OCI-LY1 (cell line): ENCODE measurements around the gene CLEC5A.

Experiments used
- H2AFZ ChIP-seq: fragments of 200-600 bp; sonication (generic), shearing (Covaris generic); 2 replicates; pipeline ENCODE4 v1.6.0; 2014; ENCODE audit warnings: antibody characterized with exemption, mild to moderate bottlenecking, low read length
- H3F3A ChIP-seq: fragments of 200-600 bp; sonication (generic), shearing (Covaris generic); 2 replicates; pipeline ENCODE4 v1.6.0; 2014; ENCODE audit warnings: mild to moderate bottlenecking, antibody characterized with exemption, low read length, moderate library complexity; ENCODE audit not compliant: insufficient read depth
- H3K27ac ChIP-seq: fragments of 200-600 bp; sonication (generic); 2 replicates; pipeline ENCODE4 v1.5.1; 2014; ENCODE audit warnings: low read length, mixed run types, mild to moderate bottlenecking, low read depth; ENCODE audit not compliant: poor library complexity, severe bottlenecking
- H3K27me3 ChIP-seq: fragments of 200-600 bp; sonication (generic); 2 replicates; pipeline ENCODE4 v1.6.0; 2014; ENCODE audit warnings: antibody characterized with exemption, mild to moderate bottlenecking, low read length, moderate library complexity; ENCODE audit not compliant: insufficient read depth
- H3K36me3 ChIP-seq: fragments of 200-600 bp; sonication (generic); 2 replicates; pipeline ENCODE4 v1.6.1; 2014; ENCODE audit warnings: mild to moderate bottlenecking, antibody characterized with exemption, low read length, moderate library complexity, mixed read lengths; ENCODE audit not compliant: insufficient read depth
- H3K4me1 ChIP-seq: fragments of 200-600 bp; sonication (generic); 2 replicates; pipeline ENCODE4 v1.5.1; 2014; ENCODE audit warnings: mild to moderate bottlenecking, low read length, moderate library complexity; ENCODE audit not compliant: insufficient read depth, severe bottlenecking
- H3K4me2 ChIP-seq: fragments of 200-600 bp; sonication (generic), shearing (Covaris generic); 2 replicates; pipeline ENCODE4 v1.6.1; 2014; ENCODE audit warnings: low read length
- H3K4me3 ChIP-seq: fragments of 200-600 bp; sonication (generic); 2 replicates; pipeline ENCODE4 v1.5.1; 2014; ENCODE audit warnings: low read length, low read depth, mild to moderate bottlenecking, mixed read lengths; ENCODE audit not compliant: poor library complexity, severe bottlenecking
- H3K79me2 ChIP-seq: fragments of 200-600 bp; shearing (Covaris generic); 2 replicates; pipeline ENCODE4 v1.6.1; 2016; ENCODE audit warnings: mixed run types, low read length, mixed read lengths; ENCODE audit not compliant: insufficient read depth
- H3K9ac ChIP-seq: fragments of 200-600 bp; sonication (generic), shearing (Covaris generic); 2 replicates; pipeline ENCODE4 v1.6.1; 2014; ENCODE audit warnings: mild to moderate bottlenecking, low read length, mixed read lengths
- H3K9me2 ChIP-seq: fragments of 200-600 bp; sonication (generic), shearing (Covaris generic); 2 replicates; pipeline ENCODE4 v1.6.1; 2014; ENCODE audit warnings: low read depth, mild to moderate bottlenecking, low read length, mixed read lengths
- H3K9me3 ChIP-seq: fragments of 200-600 bp; shearing (Covaris generic); 2 replicates; pipeline ENCODE4 v1.6.1; 2014; ENCODE audit warnings: low read length, mixed read lengths
- H4K20me1 ChIP-seq: fragments of 200-600 bp; sonication (generic), shearing (Covaris generic); 2 replicates; pipeline ENCODE4 v1.6.0; 2016; ENCODE audit warnings: mild to moderate bottlenecking, low read length; ENCODE audit not compliant: insufficient read depth
- EZH2 ChIP-seq: fragments of 200-600 bp; sonication (generic), shearing (Covaris generic); IDR thresholded peaks from 2 replicates; pipeline ENCODE4 v1.8.0; 2017; ENCODE audit warnings: borderline replicate concordance, mixed run types, mild to moderate bottlenecking, antibody characterized with exemption, low read length, moderate library complexity, mixed read lengths
- TF ChIP-seq, protein P1 (sequence below): fragments of 200-600 bp; sonication (generic), shearing (Covaris generic); IDR thresholded peaks from 2 replicates; pipeline ENCODE4 v1.5.1; 2017; ENCODE audit warnings: mild to moderate bottlenecking, antibody characterized with exemption, low read length, moderate library complexity, mixed read lengths

The CLEC5A gene

DNA sequence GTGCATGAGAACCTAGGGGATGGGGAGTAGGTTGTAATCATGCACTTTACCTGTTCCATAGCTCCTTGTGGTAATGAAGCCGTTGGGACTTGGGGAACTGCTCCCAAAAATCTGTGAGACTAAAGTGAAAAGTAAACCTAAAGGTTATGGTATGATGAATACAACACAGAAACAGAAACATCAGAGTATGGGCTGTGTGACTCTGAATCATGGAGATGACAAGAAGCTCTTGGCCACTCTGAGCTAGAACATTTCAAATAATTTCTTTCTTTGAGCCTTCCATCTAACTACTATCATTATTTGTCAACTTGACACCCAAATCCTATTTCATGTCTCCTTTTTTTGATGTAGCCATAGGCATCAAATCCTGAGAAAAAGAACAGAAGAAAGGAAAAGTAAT, 2.9 kb downstream of the CLEC5A start:
- Histone ChIP-seq H3K4me3 (no peak overlapping the region), H2AFZ (no peak overlapping the region), H3K4me2 (no peak overlapping the region), H3K4me1 (no peaks in the 10 kb centered on the region), H3K9me3 (0 out of 2 replicates have a peak, but pooled peaks cover 5% of the 10 kb centered on the region), H3K9ac (no peak overlapping the region), H3K79me2 (no peaks in the 10 kb centered on the region), H3K27me3 (no peaks in the 10 kb centered on the region; the same call in 1 of the 2 replicates), H3K27ac (no peak overlapping the region), H4K20me1 (no peaks in the 10 kb centered on the region), H3F3A (no peaks in the 10 kb centered on the region), H3K9me2 (no peaks in the 10 kb centered on the region), H3K36me3 (no peaks in the 10 kb centered on the region)
- TF ChIP-seq, protein P1, sequence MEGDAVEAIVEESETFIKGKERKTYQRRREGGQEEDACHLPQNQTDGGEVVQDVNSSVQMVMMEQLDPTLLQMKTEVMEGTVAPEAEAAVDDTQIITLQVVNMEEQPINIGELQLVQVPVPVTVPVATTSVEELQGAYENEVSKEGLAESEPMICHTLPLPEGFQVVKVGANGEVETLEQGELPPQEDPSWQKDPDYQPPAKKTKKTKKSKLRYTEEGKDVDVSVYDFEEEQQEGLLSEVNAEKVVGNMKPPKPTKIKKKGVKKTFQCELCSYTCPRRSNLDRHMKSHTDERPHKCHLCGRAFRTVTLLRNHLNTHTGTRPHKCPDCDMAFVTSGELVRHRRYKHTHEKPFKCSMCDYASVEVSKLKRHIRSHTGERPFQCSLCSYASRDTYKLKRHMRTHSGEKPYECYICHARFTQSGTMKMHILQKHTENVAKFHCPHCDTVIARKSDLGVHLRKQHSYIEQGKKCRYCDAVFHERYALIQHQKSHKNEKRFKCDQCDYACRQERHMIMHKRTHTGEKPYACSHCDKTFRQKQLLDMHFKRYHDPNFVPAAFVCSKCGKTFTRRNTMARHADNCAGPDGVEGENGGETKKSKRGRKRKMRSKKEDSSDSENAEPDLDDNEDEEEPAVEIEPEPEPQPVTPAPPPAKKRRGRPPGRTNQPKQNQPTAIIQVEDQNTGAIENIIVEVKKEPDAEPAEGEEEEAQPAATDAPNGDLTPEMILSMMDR = no peak
- no peak for TF ChIP-seq EZH2

DNA sequence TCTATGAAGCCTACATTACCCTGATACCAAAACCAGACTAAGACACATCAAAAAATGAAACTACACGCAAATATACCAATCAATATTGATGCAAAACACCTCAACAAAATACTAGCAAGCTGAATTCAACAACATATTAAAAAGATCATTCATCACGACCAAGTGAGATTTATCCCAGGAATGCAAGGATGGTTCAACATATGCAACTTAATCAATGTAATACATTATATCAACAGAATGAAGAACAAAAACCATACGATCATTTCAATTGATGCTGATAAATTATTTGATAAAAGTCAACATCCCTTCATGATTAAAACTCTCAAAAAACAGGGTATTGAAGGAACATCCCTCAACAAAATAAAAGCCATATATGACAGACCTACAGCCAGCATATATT, 5.7 kb downstream of the CLEC5A start:
- Histone ChIP-seq H3K4me3 (no peak overlapping the region), H4K20me1 (no peaks in the 10 kb centered on the region), H3K9ac (no peak overlapping the region), H3K4me1 (no peaks in the 10 kb centered on the region), H2AFZ (no peak overlapping the region), H3K9me2 (no peaks in the 10 kb centered on the region), H3F3A (no peaks in the 10 kb centered on the region), H3K27ac (no peak overlapping the region), H3K79me2 (no peaks in the 10 kb centered on the region), H3K4me2 (no peak overlapping the region), H3K27me3 (no peaks in the 10 kb centered on the region; the same call in 1 of the 2 replicates), H3K9me3 (0 out of 2 replicates have a peak, but pooled peaks cover 5% of the 10 kb centered on the region), H3K36me3 (no peaks in the 10 kb centered on the region)
- no peak for TF ChIP-seq EZH2
- TF ChIP-seq, protein P1 = no peak

DNA sequence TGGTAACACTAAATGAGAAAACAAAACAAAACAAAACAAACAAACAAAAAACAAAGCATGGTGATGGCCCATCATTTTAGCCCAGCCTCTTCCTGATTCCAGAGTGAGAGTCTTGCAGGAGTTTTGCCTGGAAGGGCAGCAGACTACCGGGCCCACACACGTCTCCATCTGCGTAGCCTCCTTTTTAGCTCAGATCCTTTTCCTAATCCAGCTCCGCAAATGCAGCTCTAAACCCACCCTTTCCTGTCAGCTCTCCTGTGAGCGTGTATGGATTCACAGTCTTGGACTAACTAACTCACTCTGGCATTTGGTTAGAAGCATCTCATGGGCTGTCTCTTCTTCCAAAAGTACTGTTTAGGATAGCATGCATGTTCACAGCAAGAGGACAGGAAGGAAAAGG, 16.6 kb downstream of the CLEC5A start:
- no peaks in the 10 kb centered on the region for H3K9me2 ChIP-seq
- no peak overlapping the region for H3K4me3 ChIP-seq
- H3K27me3 ChIP-seq = no peaks in the 10 kb centered on the region
- H3K27ac ChIP-seq = no peak overlapping the region
- no peaks in the 10 kb centered on the region for H3F3A ChIP-seq
- H3K9ac ChIP-seq = no peak overlapping the region
- H3K36me3 ChIP-seq = no peaks in the 10 kb centered on the region
- no peak overlapping the region for H2AFZ ChIP-seq
- no peak overlapping the region for H3K4me2 ChIP-seq
- H3K9me3 ChIP-seq = no peaks in the 10 kb centered on the region
- no peaks in the 10 kb centered on the region for H3K4me1 ChIP-seq
- TF ChIP-seq, protein P1 = no peak
- no peak for TF ChIP-seq EZH2
- no peaks in the 10 kb centered on the region for H4K20me1 ChIP-seq
- no peaks in the 10 kb centered on the region for H3K79me2 ChIP-seq
